Loucy (cell line): Measurements from ENCODE around the gene FOSB.

Experiments
- CTCF ChIP-seq: fragments of 200-600 bp; sonication (generic); conservative IDR thresholded peaks from 2 replicates; pipeline ENCODE4 v1.5.1; 2014; ENCODE audit warnings: mild to moderate bottlenecking, antibody characterized with exemption, low read length
- EZH2phosphoT487 ChIP-seq: fragments of 200-600 bp; IDR thresholded peaks from 2 replicates; pipeline ENCODE4 v1.6.1; 2018; ENCODE audit warnings: antibody characterized with exemption, mild to moderate bottlenecking, moderate library complexity, borderline replicate concordance

DNA sequence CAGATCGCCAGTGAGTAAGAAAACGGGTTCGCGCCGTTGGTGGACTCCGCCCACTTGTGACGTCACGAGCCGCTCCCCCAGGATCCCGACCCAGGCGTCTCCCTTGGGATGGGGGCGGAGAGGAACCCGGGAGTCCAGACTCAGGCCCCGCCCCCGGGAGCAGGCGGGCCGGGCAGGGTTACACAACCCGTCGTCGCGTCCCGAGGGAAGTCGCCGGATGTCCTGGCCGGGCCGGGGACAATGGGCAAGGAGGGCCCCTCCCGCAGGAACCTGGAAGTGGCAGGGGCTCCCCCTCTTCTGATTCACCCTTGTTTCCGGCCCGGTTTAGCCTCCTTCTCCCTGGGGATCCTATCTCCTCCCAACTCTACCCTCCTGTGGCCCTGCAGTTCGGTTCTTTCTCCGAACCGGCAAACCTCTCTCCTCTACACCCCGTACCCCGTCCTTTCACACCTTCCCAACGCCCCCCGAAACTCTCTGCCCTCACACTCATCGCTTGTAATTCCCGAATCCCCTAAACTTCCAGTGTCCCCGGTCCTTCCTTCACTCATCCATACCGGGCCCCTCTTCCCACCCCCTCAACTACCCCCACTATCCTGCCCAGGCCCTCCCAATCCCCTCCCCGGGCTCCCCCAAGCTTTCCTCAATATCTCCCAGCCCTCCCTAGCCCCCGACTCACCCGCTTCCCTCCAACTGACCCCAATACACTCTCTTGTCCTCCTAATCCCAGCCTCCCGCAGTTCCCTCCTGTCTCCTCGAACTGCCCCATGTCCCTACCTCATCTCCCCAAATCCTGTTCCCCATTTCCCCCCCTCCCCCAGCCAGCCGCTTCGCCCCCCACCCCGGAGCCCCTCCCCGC lies 24.1 kb upstream of the FOSB start:
- TF ChIP-seq CTCF (no peak), EZH2phosphoT487 (no peak)
